Measurements from ENCODE around the gene PLCH1. TPM values are rescaled to one million over a fixed set of nuclear protein-coding genes. Genes with fewer than 3 reads are reported as not detected.

PLCH1 gene
- total and polyA plus RNA-seq, 2 donors (not counting 1 experiment from before 2014, with no cell fraction given) = 0.27 TPM; not detected in 1

- no peak for TF ChIP-seq EZH2 (IDR thresholded peaks at IDR 0.05; ENCODE audit: borderline replicate concordance, insufficient read depth, low read depth, low read length, poor library complexity, severe bottlenecking)
- TF ChIP-seq CTCF (IDR thresholded peaks at IDR 0.05) = no peak
- H3K27me3 Mint-ChIP-seq = no peaks in the 10 kb centered on the region
- Histone ChIP-seq H3K27me3 (replicated peaks in 1 of 4; ENCODE audit: control extremely low read depth in 1 of 4, control insufficient read depth in 3 of 4, insufficient read depth in 4 of 4, low read length in 3 of 4) (no peaks in the 10 kb centered on the region), H2AFZ (ENCODE audit: insufficient read depth, low read depth, low read length, poor library complexity, severe bottlenecking) (no peak overlapping the region), H3K36me3 (replicated peaks in 1 of 2; ENCODE audit: control extremely low read depth in 1 of 2, control insufficient read depth in 1 of 2, extremely low read depth in 1 of 2, insufficient read depth in 2 of 2, low read length in 1 of 2) (no peaks in the 10 kb centered on the region), H3K4me3 (ENCODE audit: control extremely low read depth in 1 of 5, extremely low read depth in 1 of 5, insufficient read depth in 1 of 5, low read depth in 2 of 5, low read length in 4 of 5) (no peak overlapping the region), H3K4me1 (ENCODE audit: control insufficient read depth in 2 of 2, insufficient read depth in 2 of 2, low read length in 2 of 2) (no peaks in the 10 kb centered on the region), H3K4me2 (replicated peaks; ENCODE audit: low read depth, low read length, poor library complexity, severe bottlenecking) (no peak overlapping the region), H3K79me2 (ENCODE audit: control insufficient read depth, insufficient read depth, low read length) (no peaks in the 10 kb centered on the region), H3K9me3 (ENCODE audit: control extremely low read depth in 1 of 3, control insufficient read depth in 2 of 3, insufficient read depth in 1 of 3, low read length in 2 of 3) (no peaks in the 10 kb centered on the region), H4K20me1 (ENCODE audit: control insufficient read depth, insufficient read depth, low read length, poor library complexity, severe bottlenecking) (no peaks in the 10 kb centered on the region), H3K9ac (ENCODE audit: low read length) (no peak overlapping the region), H3K27ac (ENCODE audit: low read length in 2 of 2) (no peak overlapping the region)
- POLR2A ChIA-PET = no interaction called here
- no peak for DNase-seq
- intact Hi-C loops (cut with micrococcal nuclease) = loop anchor here (5.0 kb wide), 1 partner anchor 508 kb away; no protein-coding TSS in a partner anchor
- CTCF ChIA-PET = interaction anchor here (1.7 to 4.8 kb wide), 2 partner anchors 9 to 347 kb away, joined by 4 to 70 read pairs; no protein-coding TSS in a partner anchor
- H3K27ac Mint-ChIP-seq = no peak overlapping the region
- H3K4me3 Mint-ChIP-seq = no peak overlapping the region
- no peaks in the 10 kb centered on the region for H3K4me1 Mint-ChIP-seq
- H3K9me3 Mint-ChIP-seq (ENCODE audit: insufficient read depth) = no peaks in the 10 kb centered on the region
- ATAC-seq (ENCODE audit: low read depth) = no peak
Measured at GRCh38 chr3:155354658-155355057, 390.2 kb downstream of the PLCH1 start.

- CTCF ChIA-PET = interaction anchor here (1.2 to 4.8 kb wide), 5 partner anchors 11 to 352 kb away, joined by 3 to 70 read pairs (median 4); no protein-coding TSS in a partner anchor
- 100% methylated on average over 1 of the region's 6 CpGs for WGBS (ENCODE audit: insufficient coverage)
- H3K9me3 Mint-ChIP-seq (ENCODE audit: insufficient read depth) = no peaks in the 10 kb centered on the region
- no peaks in the 10 kb centered on the region for H3K4me1 Mint-ChIP-seq
- H3K27me3 Mint-ChIP-seq = no peaks in the 10 kb centered on the region
- Histone ChIP-seq H3K9ac (ENCODE audit: low read length) (no peak overlapping the region), H3K36me3 (replicated peaks in 1 of 2; ENCODE audit: control extremely low read depth in 1 of 2, control insufficient read depth in 1 of 2, extremely low read depth in 1 of 2, insufficient read depth in 2 of 2, low read length in 1 of 2) (no peaks in the 10 kb centered on the region), H2AFZ (ENCODE audit: insufficient read depth, low read depth, low read length, poor library complexity, severe bottlenecking) (no peak overlapping the region), H3K4me2 (replicated peaks; ENCODE audit: low read depth, low read length, poor library complexity, severe bottlenecking) (no peak overlapping the region), H3K4me1 (ENCODE audit: control insufficient read depth in 2 of 2, insufficient read depth in 2 of 2, low read length in 2 of 2) (no peaks in the 10 kb centered on the region), H3K79me2 (ENCODE audit: control insufficient read depth, insufficient read depth, low read length) (no peaks in the 10 kb centered on the region), H3K9me3 (ENCODE audit: control extremely low read depth in 1 of 3, control insufficient read depth in 2 of 3, insufficient read depth in 1 of 3, low read length in 2 of 3) (no peaks in the 10 kb centered on the region), H3K27ac (ENCODE audit: low read length in 2 of 2) (no peak overlapping the region), H3K27me3 (replicated peaks in 1 of 4; ENCODE audit: control extremely low read depth in 1 of 4, control insufficient read depth in 3 of 4, insufficient read depth in 4 of 4, low read length in 3 of 4) (no peaks in the 10 kb centered on the region), H3K4me3 (ENCODE audit: control extremely low read depth in 1 of 5, extremely low read depth in 1 of 5, insufficient read depth in 1 of 5, low read depth in 2 of 5, low read length in 4 of 5) (no peak overlapping the region), H4K20me1 (ENCODE audit: control insufficient read depth, insufficient read depth, low read length, poor library complexity, severe bottlenecking) (no peaks in the 10 kb centered on the region)
- POLR2A ChIA-PET = no interaction called here
- peak; percentile 59 for TF ChIP-seq CTCF (IDR thresholded peaks at IDR 0.05)
- no peak for TF ChIP-seq EZH2 (IDR thresholded peaks at IDR 0.05; ENCODE audit: borderline replicate concordance, insufficient read depth, low read depth, low read length, poor library complexity, severe bottlenecking)
- intact Hi-C loops (cut with micrococcal nuclease) = loop anchor here (1.0 to 5.0 kb wide), 2 partner anchors 349 to 509 kb away; no protein-coding TSS in a partner anchor
- H3K27ac Mint-ChIP-seq = no peak overlapping the region
- ATAC-seq (ENCODE audit: low read depth) (no peak), DNase-seq (peak; percentile 33)
- no peak overlapping the region for H3K4me3 Mint-ChIP-seq
Measured at GRCh38 chr3:155352900-155353490, 391.9 kb downstream of the PLCH1 start.

Data from B cell (primary cell).